ENCODE measurements around the gene CACNA1B. TPM values are rescaled to one million over a fixed set of nuclear protein-coding genes. Genes with fewer than 3 reads are reported as not detected.

Gene CACNA1B
- total RNA-seq, 1 donor from 2014 or later = under 0.01 TPM

- Histone ChIP-seq H3K9me3 (ENCODE audit: control insufficient read depth in 3 of 3, low read length in 3 of 3) (peaks cover 0 to 4% (median 0%) of the 10 kb centered on the region in 3 donors), H3K4me1 (ENCODE audit: control insufficient read depth in 3 of 3, insufficient read depth in 3 of 3, low read length in 3 of 3) (no peaks in the 10 kb centered on the region), H3K9ac (ENCODE audit: low read depth in 1 of 3, low read length in 3 of 3) (no peak overlapping the region), H3K27me3 (ENCODE audit: control insufficient read depth in 3 of 3, insufficient read depth in 3 of 3, low read length in 3 of 3) (peaks cover 42 to 54% (median 53%) of the 10 kb centered on the region in 3 donors), H3K36me3 (ENCODE audit: control insufficient read depth in 3 of 3, insufficient read depth in 3 of 3, low read length in 3 of 3) (no peaks in the 10 kb centered on the region), H3K27ac (ENCODE audit: low read depth, low read length) (no peak overlapping the region), H3K4me3 (ENCODE audit: low read length in 3 of 3) (no peak overlapping the region)
Measured at GRCh38 chr9:138025417-138025816, 147.8 kb downstream of the CACNA1B start.

GRCh38 chr9:138025908-138026307, 148.3 kb downstream of the CACNA1B start:
- Histone ChIP-seq H3K9me3 (ENCODE audit: control insufficient read depth in 3 of 3, low read length in 3 of 3) (peaks cover 0 to 4% (median 0%) of the 10 kb centered on the region in 3 donors), H3K9ac (ENCODE audit: low read depth in 1 of 3, low read length in 3 of 3) (no peak overlapping the region), H3K27me3 (ENCODE audit: control insufficient read depth in 3 of 3, insufficient read depth in 3 of 3, low read length in 3 of 3) (peaks cover 43 to 49% (median 48%) of the 10 kb centered on the region in 3 donors), H3K4me1 (ENCODE audit: control insufficient read depth in 3 of 3, insufficient read depth in 3 of 3, low read length in 3 of 3) (no peaks in the 10 kb centered on the region), H3K36me3 (ENCODE audit: control insufficient read depth in 3 of 3, insufficient read depth in 3 of 3, low read length in 3 of 3) (no peaks in the 10 kb centered on the region), H3K4me3 (ENCODE audit: low read length in 3 of 3) (no peak overlapping the region), H3K27ac (ENCODE audit: low read depth, low read length) (no peak overlapping the region)

- peaks cover 0 to 4% (median 0%) of the 10 kb centered on the region in 3 donors for H3K9me3 ChIP-seq (ENCODE audit: control insufficient read depth in 3 of 3, low read length in 3 of 3)
- H3K36me3 ChIP-seq (ENCODE audit: control insufficient read depth in 3 of 3, insufficient read depth in 3 of 3, low read length in 3 of 3) = no peaks in the 10 kb centered on the region
- H3K4me3 ChIP-seq (ENCODE audit: low read length in 3 of 3) = no peak overlapping the region
- peaks cover 24 to 31% (median 28%) of the 10 kb centered on the region in 3 donors for H3K27me3 ChIP-seq (ENCODE audit: control insufficient read depth in 3 of 3, insufficient read depth in 3 of 3, low read length in 3 of 3)
- no peak overlapping the region for H3K27ac ChIP-seq (ENCODE audit: low read depth, low read length)
- no peaks in the 10 kb centered on the region for H3K4me1 ChIP-seq (ENCODE audit: control insufficient read depth in 3 of 3, insufficient read depth in 3 of 3, low read length in 3 of 3)
- H3K9ac ChIP-seq (ENCODE audit: low read depth in 1 of 3, low read length in 3 of 3) = no peak overlapping the region
Measured at GRCh38 chr9:138028596-138028995, 151.0 kb downstream of the CACNA1B start.

- H3K9ac ChIP-seq (ENCODE audit: low read depth in 1 of 3, low read length in 3 of 3) = no peak overlapping the region
- H3K4me1 ChIP-seq (ENCODE audit: control insufficient read depth in 3 of 3, insufficient read depth in 3 of 3, low read length in 3 of 3) = no peaks in the 10 kb centered on the region
- H3K9me3 ChIP-seq (ENCODE audit: control insufficient read depth in 3 of 3, low read length in 3 of 3) = peaks cover 0 to 4% (median 0%) of the 10 kb centered on the region in 3 donors
- no peaks in the 10 kb centered on the region for H3K36me3 ChIP-seq (ENCODE audit: control insufficient read depth in 3 of 3, insufficient read depth in 3 of 3, low read length in 3 of 3)
- no peak overlapping the region for H3K27ac ChIP-seq (ENCODE audit: low read depth, low read length)
- no peak overlapping the region for H3K4me3 ChIP-seq (ENCODE audit: low read length in 3 of 3)
- peaks cover 13 to 17% (median 17%) of the 10 kb centered on the region in 3 donors for H3K27me3 ChIP-seq (ENCODE audit: control insufficient read depth in 3 of 3, insufficient read depth in 3 of 3, low read length in 3 of 3)
Measured at GRCh38 chr9:138031186-138031585, 153.6 kb downstream of the CACNA1B start.

- Histone ChIP-seq H3K4me1 (ENCODE audit: control insufficient read depth in 3 of 3, insufficient read depth in 3 of 3, low read length in 3 of 3) (no peaks in the 10 kb centered on the region), H3K36me3 (ENCODE audit: control insufficient read depth in 3 of 3, insufficient read depth in 3 of 3, low read length in 3 of 3) (no peaks in the 10 kb centered on the region), H3K27me3 (ENCODE audit: control insufficient read depth in 3 of 3, insufficient read depth in 3 of 3, low read length in 3 of 3) (peaks cover 13 to 17% (median 14%) of the 10 kb centered on the region in 3 donors), H3K9ac (ENCODE audit: low read depth in 1 of 3, low read length in 3 of 3) (no peak overlapping the region), H3K27ac (ENCODE audit: low read depth, low read length) (no peak overlapping the region), H3K9me3 (ENCODE audit: control insufficient read depth in 3 of 3, low read length in 3 of 3) (no peaks in the 10 kb centered on the region), H3K4me3 (ENCODE audit: low read length in 3 of 3) (no peak overlapping the region)
Measured at GRCh38 chr9:138033950-138034349, 156.4 kb downstream of the CACNA1B start.

- no peak overlapping the region for H3K4me3 ChIP-seq (ENCODE audit: low read length in 3 of 3)
- H3K9ac ChIP-seq (ENCODE audit: low read depth in 1 of 3, low read length in 3 of 3) = no peak overlapping the region
- H3K27ac ChIP-seq (ENCODE audit: low read depth, low read length) = no peak overlapping the region
- peaks cover 11 to 14% (median 14%) of the 10 kb centered on the region in 3 donors for H3K27me3 ChIP-seq (ENCODE audit: control insufficient read depth in 3 of 3, insufficient read depth in 3 of 3, low read length in 3 of 3)
- no peaks in the 10 kb centered on the region for H3K36me3 ChIP-seq (ENCODE audit: control insufficient read depth in 3 of 3, insufficient read depth in 3 of 3, low read length in 3 of 3)
- no peaks in the 10 kb centered on the region for H3K4me1 ChIP-seq (ENCODE audit: control insufficient read depth in 3 of 3, insufficient read depth in 3 of 3, low read length in 3 of 3)
- H3K9me3 ChIP-seq (ENCODE audit: control insufficient read depth in 3 of 3, low read length in 3 of 3) = no peaks in the 10 kb centered on the region
Measured at GRCh38 chr9:138037140-138037539, 159.6 kb downstream of the CACNA1B start.

- Histone ChIP-seq H3K9ac (ENCODE audit: low read depth in 1 of 3, low read length in 3 of 3) (no peak overlapping the region), H3K4me3 (ENCODE audit: low read length in 3 of 3) (no peak overlapping the region), H3K27ac (ENCODE audit: low read depth, low read length) (no peak overlapping the region), H3K4me1 (ENCODE audit: control insufficient read depth in 3 of 3, insufficient read depth in 3 of 3, low read length in 3 of 3) (no peaks in the 10 kb centered on the region), H3K27me3 (ENCODE audit: control insufficient read depth in 3 of 3, insufficient read depth in 3 of 3, low read length in 3 of 3) (peaks cover 12 to 16% (median 14%) of the 10 kb centered on the region in 3 donors), H3K36me3 (ENCODE audit: control insufficient read depth in 3 of 3, insufficient read depth in 3 of 3, low read length in 3 of 3) (no peaks in the 10 kb centered on the region), H3K9me3 (ENCODE audit: control insufficient read depth in 3 of 3, low read length in 3 of 3) (no peaks in the 10 kb centered on the region)
Measured at GRCh38 chr9:138038244-138038671, 160.7 kb downstream of the CACNA1B start.

GRCh38 chr9:138040446-138041430, 163.2 kb downstream of the CACNA1B start:
- H3K27ac ChIP-seq (ENCODE audit: low read depth, low read length) = no peak overlapping the region
- no peak overlapping the region for H3K4me3 ChIP-seq (ENCODE audit: low read length in 3 of 3)
- H3K27me3 ChIP-seq (ENCODE audit: control insufficient read depth in 3 of 3, insufficient read depth in 3 of 3, low read length in 3 of 3) = peaks cover 15 to 20% (median 15%) of the 10 kb centered on the region in 3 donors
- no peaks in the 10 kb centered on the region for H3K4me1 ChIP-seq (ENCODE audit: control insufficient read depth in 3 of 3, insufficient read depth in 3 of 3, low read length in 3 of 3)
- H3K9ac ChIP-seq (ENCODE audit: low read depth in 1 of 3, low read length in 3 of 3) = no peak overlapping the region
- no peaks in the 10 kb centered on the region for H3K36me3 ChIP-seq (ENCODE audit: control insufficient read depth in 3 of 3, insufficient read depth in 3 of 3, low read length in 3 of 3)
- H3K9me3 ChIP-seq (ENCODE audit: control insufficient read depth in 3 of 3, low read length in 3 of 3) = no peaks in the 10 kb centered on the region

- H3K9me3 ChIP-seq (ENCODE audit: control insufficient read depth in 3 of 3, low read length in 3 of 3) = no peaks in the 10 kb centered on the region
- H3K4me3 ChIP-seq (ENCODE audit: low read length in 3 of 3) = no peak overlapping the region
- H3K4me1 ChIP-seq (ENCODE audit: control insufficient read depth in 3 of 3, insufficient read depth in 3 of 3, low read length in 3 of 3) = no peaks in the 10 kb centered on the region
- no peak overlapping the region for H3K9ac ChIP-seq (ENCODE audit: low read depth in 1 of 3, low read length in 3 of 3)
- no peak overlapping the region for H3K27ac ChIP-seq (ENCODE audit: low read depth, low read length)
- H3K27me3 ChIP-seq (ENCODE audit: control insufficient read depth in 3 of 3, insufficient read depth in 3 of 3, low read length in 3 of 3) = peaks cover 19 to 24% (median 22%) of the 10 kb centered on the region in 3 donors
- H3K36me3 ChIP-seq (ENCODE audit: control insufficient read depth in 3 of 3, insufficient read depth in 3 of 3, low read length in 3 of 3) = no peaks in the 10 kb centered on the region
Measured at GRCh38 chr9:138042146-138042545, 164.6 kb downstream of the CACNA1B start.

- Histone ChIP-seq H3K36me3 (ENCODE audit: control insufficient read depth in 3 of 3, insufficient read depth in 3 of 3, low read length in 3 of 3) (no peaks in the 10 kb centered on the region), H3K27me3 (ENCODE audit: control insufficient read depth in 3 of 3, insufficient read depth in 3 of 3, low read length in 3 of 3) (peaks cover 19 to 24% (median 22%) of the 10 kb centered on the region in 3 donors), H3K27ac (ENCODE audit: low read depth, low read length) (no peak overlapping the region), H3K9ac (ENCODE audit: low read depth in 1 of 3, low read length in 3 of 3) (no peak overlapping the region), H3K4me1 (ENCODE audit: control insufficient read depth in 3 of 3, insufficient read depth in 3 of 3, low read length in 3 of 3) (no peaks in the 10 kb centered on the region), H3K4me3 (ENCODE audit: low read length in 3 of 3) (no peak overlapping the region), H3K9me3 (ENCODE audit: control insufficient read depth in 3 of 3, low read length in 3 of 3) (no peaks in the 10 kb centered on the region)
Measured at GRCh38 chr9:138042640-138043039, 165.1 kb downstream of the CACNA1B start.

Measured in skeletal muscle tissue (tissue), 4 donors.